NCI-H460 (cell line): Measurements from ENCODE around the gene MYO1H. TPM values are rescaled to one million over a fixed set of nuclear protein-coding genes. Genes with fewer than 3 reads are reported as not detected.

Experiments
- DNase-seq: peaks from one replicate; pipeline ENCODE4 v3.0.0-alpha.2; 2016; ENCODE audit warnings: low read depth; ENCODE audit errors: extremely low read depth
- total RNA-seq: library from RNA; depleted of rRNA; stranded (reverse); fragments of >200 nt; shearing (Covaris generic); gene quantifications from 2 replicates; pipeline ENCODE4 v1.2.3, GENCODE V29; 2014; rRNA removed

Gene MYO1H
- total RNA-seq, 1 experiment from 2014 or later = not detected

- no peak for DNase-seq
Measured at GRCh38 chr12:109487181-109488050, 139.7 kb downstream of the MYO1H start.

GRCh38 chr12:109488051-109488665 lies 140.5 kb downstream of the MYO1H start:
- no peak for DNase-seq

GRCh38 chr12:109489016-109489954 lies 141.6 kb downstream of the MYO1H start:
- DNase-seq = no peak

- DNase-seq = no peak
Measured at GRCh38 chr12:109489955-109490565, 142.4 kb downstream of the MYO1H start.

GRCh38 chr12:109491671-109492070 lies 144.0 kb downstream of the MYO1H start:
- DNase-seq = no peak

- no peak for DNase-seq
Measured at GRCh38 chr12:109492371-109492770, 144.7 kb downstream of the MYO1H start.

GRCh38 chr12:109493090-109493489 lies 145.4 kb downstream of the MYO1H start:
- no peak for DNase-seq

- no peak for DNase-seq
Measured at GRCh38 chr12:109493938-109494337, 146.2 kb downstream of the MYO1H start.

- DNase-seq = no peak
Measured at GRCh38 chr12:109494348-109494881, 146.7 kb downstream of the MYO1H start.

GRCh38 chr12:109495012-109495411 lies 147.3 kb downstream of the MYO1H start:
- DNase-seq = no peak

GRCh38 chr12:109496306-109496705 lies 148.6 kb downstream of the MYO1H start:
- DNase-seq = no peak

- no peak for DNase-seq
Measured at GRCh38 chr12:109497675-109498074, 150.0 kb downstream of the MYO1H start.

Other genes with a start within 250 kb of the MYO1H start
- gene ACACB, start 231.3 kb upstream of the MYO1H start, total RNA-seq = 1.9 and 2.5 TPM in 2 replicates
- not detected in 2 replicates for gene FOXN4, start 38.6 kb upstream of the MYO1H start, total RNA-seq
- 15.2 and 22.6 TPM in 2 replicates for gene KCTD10, start 129.4 kb downstream of the MYO1H start, total RNA-seq
- gene UBE3B, start 129.7 kb downstream of the MYO1H start, total RNA-seq = 27.1 and 33.4 TPM in 2 replicates
- gene MMAB, start 225.6 kb downstream of the MYO1H start, total RNA-seq = 25.6 and 34.6 TPM in 2 replicates
- gene MVK, start 225.9 kb downstream of the MYO1H start, total RNA-seq = 4.4 and 6.4 TPM in 2 replicates